OCI-LY7 (cell line): ENCODE results near the gene ST8SIA4. TPM values are rescaled to one million over a fixed set of nuclear protein-coding genes. Genes with fewer than 3 reads are reported as not detected.

Experiments
- BruUV-seq: library from RNA; stranded (reverse); fragments of 400-500 nt; replicated peaks from 2 replicates; lab custom pipeline; 2021; lab: Mats Ljungman, UMichigan
- CTCF ChIA-PET: fragments of 300-600 bp; sonication (Branson Sonifier 250); formaldehyde crosslinking; loops from one replicate; lab custom pipeline; 2022; ENCODE audit warnings: antibody characterized with exemption; ENCODE audit not compliant: unreplicated experiment; lab: Charles Lee
- POLR2A ChIA-PET: fragments of 300-600 bp; sonication (Branson Sonifier 250); formaldehyde crosslinking; loops from one replicate; lab custom pipeline; 2022; ENCODE audit warnings: antibody characterized with exemption; lab: Charles Lee
- DNase-seq: peaks from one replicate; pipeline ENCODE4 v3.0.0-alpha.2; 2015; ENCODE audit warnings: low spot score
- H2AFZ ChIP-seq: fragments of 200-600 bp; sonication (generic), shearing (Covaris generic); 2 replicates; pipeline ENCODE4 v1.6.1; 2014; ENCODE audit warnings: mild to moderate bottlenecking, antibody characterized with exemption, low read length, moderate library complexity
- H3K27ac ChIP-seq: fragments of 200-600 bp; sonication (generic); 2 replicates; pipeline ENCODE4 v1.5.1; 2014; ENCODE audit warnings: mixed run types, low read depth, mild to moderate bottlenecking, moderate library complexity, low read length, inconsistent platforms; ENCODE audit not compliant: poor library complexity, severe bottlenecking
- H3K36me3 ChIP-seq: fragments of 200-600 bp; sonication (generic); 2 replicates; pipeline ENCODE4 v1.6.1; 2014; ENCODE audit warnings: mild to moderate bottlenecking, antibody characterized with exemption, low read length, moderate library complexity, mixed read lengths; ENCODE audit not compliant: insufficient read depth
- H3K4me1 ChIP-seq: fragments of 200-600 bp; sonication (generic); 2 replicates; pipeline ENCODE4 v1.5.1; 2014; ENCODE audit warnings: mild to moderate bottlenecking, low read length; ENCODE audit not compliant: insufficient read depth, poor library complexity, severe bottlenecking
- H3K4me2 ChIP-seq: fragments of 200-600 bp; sonication (generic); 2 replicates; pipeline ENCODE4 v1.6.1; 2014; ENCODE audit warnings: mild to moderate bottlenecking, low read length
- H3K4me3 ChIP-seq: fragments of 200-600 bp; sonication (generic); 2 replicates; pipeline ENCODE4 v1.5.1; 2014; ENCODE audit warnings: mild to moderate bottlenecking, low read depth, low read length; ENCODE audit not compliant: poor library complexity, severe bottlenecking
- H3K79me2 ChIP-seq: fragments of 200-600 bp; sonication (generic); 2 replicates; pipeline ENCODE4 v1.6.1; 2016; ENCODE audit warnings: low read depth, mild to moderate bottlenecking, low read length, moderate library complexity, mixed read lengths; ENCODE audit not compliant: insufficient read depth
- H3K9me2 ChIP-seq: fragments of 200-600 bp; sonication (generic); 2 replicates; pipeline ENCODE4 v1.6.1; 2016; ENCODE audit warnings: mild to moderate bottlenecking, low read length, mixed read lengths; ENCODE audit not compliant: insufficient read depth
- H3K9me3 ChIP-seq: fragments of 200-600 bp; sonication (generic); 2 replicates; pipeline ENCODE4 v1.6.1; 2014; ENCODE audit warnings: mild to moderate bottlenecking, mixed run types, low read length, mixed read lengths
- H4K20me1 ChIP-seq: fragments of 200-600 bp; sonication (generic); 2 replicates; pipeline ENCODE4 v1.6.1; 2014; ENCODE audit warnings: mild to moderate bottlenecking, antibody characterized with exemption, low read length, moderate library complexity, mixed read lengths; ENCODE audit not compliant: insufficient read depth
- EZH2phosphoT487 ChIP-seq: fragments of 200-600 bp; sonication (generic); IDR thresholded peaks from 2 replicates; pipeline ENCODE4 v1.6.1; 2018; ENCODE audit warnings: low read depth, borderline replicate concordance, mild to moderate bottlenecking, mixed run types, antibody characterized with exemption, low read length, moderate library complexity, mixed read lengths
- intact Hi-C: fragments of 100-400 bp; cut with micrococcal nuclease; formaldehyde crosslinking; loops from one replicate; pipeline ENCODE4 v1.10.0; 2022; ENCODE audit not compliant: unreplicated experiment
- total RNA-seq, 2 experiments: library from RNA; depleted of rRNA in 1 of 2; stranded (reverse); fragments of >200 nt in 1 of 2; shearing (Covaris generic) in 1 of 2; gene quantifications; 2 replicates each; pipeline ENCODE4 v1.2.3, GENCODE V29; 2014 to 2022
- TF ChIP-seq, protein P1 (sequence below): fragments of 200-600 bp; sonication (generic); conservative IDR thresholded peaks from 2 replicates; pipeline ENCODE4 v1.5.1; 2014; ENCODE audit warnings: mild to moderate bottlenecking, antibody characterized with exemption, low read length, moderate library complexity, mixed read lengths

The ST8SIA4 gene
- total RNA-seq, 2 experiments from 2014 or later = 10.2 to 40.3 TPM

DNA sequence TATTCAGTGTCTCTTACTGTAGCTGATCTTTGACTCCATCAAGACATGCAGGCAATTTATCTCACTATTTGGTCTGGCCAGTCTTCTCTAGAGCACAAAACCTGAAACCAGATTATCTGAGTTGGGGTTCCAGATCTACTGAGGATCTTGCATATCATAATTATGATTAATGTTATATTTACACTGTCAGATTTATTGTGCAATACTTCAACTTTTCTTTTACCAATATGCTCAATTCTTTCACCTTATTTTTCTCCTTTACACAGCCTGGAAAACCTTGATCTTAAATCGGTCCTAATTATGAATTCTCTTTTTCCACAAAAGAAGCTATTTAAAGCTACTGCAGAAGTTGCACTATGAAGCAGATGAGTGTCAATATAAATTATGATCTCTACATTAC is 140.1 kb downstream of the ST8SIA4 start:
- intact Hi-C loops = no loop called here
- Histone ChIP-seq H3K27ac (no peak overlapping the region), H3K9me3 (no peaks in the 10 kb centered on the region), H3K4me2 (no peak overlapping the region), H3K4me1 (no peaks in the 10 kb centered on the region), H3K79me2 (no peaks in the 10 kb centered on the region), H3K36me3 (no peaks in the 10 kb centered on the region), H3K4me3 (no peak overlapping the region), H3K9me2 (no peaks in the 10 kb centered on the region), H4K20me1 (no peaks in the 10 kb centered on the region), H2AFZ (no peak overlapping the region)
- ChIA-PET POLR2A (interaction anchor here (0.6 to 2.1 kb wide), 5 partner anchors 11 to 213 kb away, joined by 3 to 7 read pairs (median 5); no protein-coding TSS in a partner anchor), CTCF (no interaction called here)
- TF ChIP-seq, protein P1, sequence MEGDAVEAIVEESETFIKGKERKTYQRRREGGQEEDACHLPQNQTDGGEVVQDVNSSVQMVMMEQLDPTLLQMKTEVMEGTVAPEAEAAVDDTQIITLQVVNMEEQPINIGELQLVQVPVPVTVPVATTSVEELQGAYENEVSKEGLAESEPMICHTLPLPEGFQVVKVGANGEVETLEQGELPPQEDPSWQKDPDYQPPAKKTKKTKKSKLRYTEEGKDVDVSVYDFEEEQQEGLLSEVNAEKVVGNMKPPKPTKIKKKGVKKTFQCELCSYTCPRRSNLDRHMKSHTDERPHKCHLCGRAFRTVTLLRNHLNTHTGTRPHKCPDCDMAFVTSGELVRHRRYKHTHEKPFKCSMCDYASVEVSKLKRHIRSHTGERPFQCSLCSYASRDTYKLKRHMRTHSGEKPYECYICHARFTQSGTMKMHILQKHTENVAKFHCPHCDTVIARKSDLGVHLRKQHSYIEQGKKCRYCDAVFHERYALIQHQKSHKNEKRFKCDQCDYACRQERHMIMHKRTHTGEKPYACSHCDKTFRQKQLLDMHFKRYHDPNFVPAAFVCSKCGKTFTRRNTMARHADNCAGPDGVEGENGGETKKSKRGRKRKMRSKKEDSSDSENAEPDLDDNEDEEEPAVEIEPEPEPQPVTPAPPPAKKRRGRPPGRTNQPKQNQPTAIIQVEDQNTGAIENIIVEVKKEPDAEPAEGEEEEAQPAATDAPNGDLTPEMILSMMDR = no peak
- TF ChIP-seq EZH2phosphoT487 = no peak
- DNase-seq = no peak
- no TSS peak for BruUV-seq

DNA sequence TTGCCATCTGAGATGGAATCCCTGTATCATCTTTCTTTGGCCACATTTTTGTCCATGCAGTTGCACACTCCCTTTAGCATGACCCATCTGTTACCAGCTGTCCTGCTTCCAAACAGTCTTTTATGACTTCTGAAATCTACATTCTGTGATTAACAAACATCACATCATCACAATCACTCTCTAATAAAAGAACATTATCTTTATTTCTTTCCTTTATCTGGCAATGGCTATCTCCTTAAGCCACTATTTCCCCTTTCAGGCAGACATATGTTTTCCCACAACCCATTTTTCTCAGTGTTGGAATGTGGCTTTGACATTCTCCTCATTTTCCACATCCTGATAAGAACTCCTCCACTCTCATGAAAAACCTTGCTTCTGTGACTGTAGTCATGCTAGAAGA is 141.0 kb downstream of the ST8SIA4 start:
- no TSS peak for BruUV-seq
- ChIA-PET POLR2A (no interaction called here), CTCF (no interaction called here)
- no peak overlapping the region for H2AFZ ChIP-seq
- no peak overlapping the region for H3K4me3 ChIP-seq
- TF ChIP-seq, protein P1 = no peak
- no peak for TF ChIP-seq EZH2phosphoT487
- DNase-seq = no peak
- no peak overlapping the region for H3K4me2 ChIP-seq
- H3K27ac ChIP-seq = no peak overlapping the region
- H3K9me2 ChIP-seq = no peaks in the 10 kb centered on the region
- H3K4me1 ChIP-seq = no peaks in the 10 kb centered on the region
- no peaks in the 10 kb centered on the region for H3K36me3 ChIP-seq
- no peaks in the 10 kb centered on the region for H3K9me3 ChIP-seq
- no peaks in the 10 kb centered on the region for H4K20me1 ChIP-seq
- intact Hi-C loops = no loop called here
- no peaks in the 10 kb centered on the region for H3K79me2 ChIP-seq

DNA sequence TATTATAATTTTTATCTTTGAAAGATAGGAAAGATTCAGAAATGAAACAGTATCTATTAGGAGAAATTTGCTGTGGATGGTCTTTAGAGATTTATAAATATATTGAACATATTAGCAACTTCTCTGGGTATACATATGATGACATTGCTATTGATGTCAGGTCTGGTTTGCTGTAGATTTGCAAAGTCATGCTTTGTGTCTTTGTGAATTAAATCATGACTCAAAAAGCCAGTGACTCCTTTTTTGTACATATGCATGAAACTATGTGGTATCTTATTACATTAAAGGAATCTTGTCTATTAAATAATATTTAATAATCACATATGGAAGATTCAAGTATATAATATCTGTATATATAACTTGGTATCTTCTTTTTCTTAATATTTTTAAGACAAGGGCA is 141.9 kb downstream of the ST8SIA4 start:
- TF ChIP-seq, protein P1 = no peak
- no peak for TF ChIP-seq EZH2phosphoT487
- H3K79me2 ChIP-seq = no peaks in the 10 kb centered on the region
- no peak for DNase-seq
- ChIA-PET POLR2A (interaction anchor here (0.5 to 2.2 kb wide), 3 partner anchors 11 to 190 kb away, joined by 3 to 8 read pairs (median 4); no protein-coding TSS in a partner anchor), CTCF (no interaction called here)
- H2AFZ ChIP-seq = no peak overlapping the region
- no peaks in the 10 kb centered on the region for H3K9me2 ChIP-seq
- no TSS peak for BruUV-seq
- H3K27ac ChIP-seq = no peak overlapping the region
- no peaks in the 10 kb centered on the region for H3K36me3 ChIP-seq
- no peaks in the 10 kb centered on the region for H4K20me1 ChIP-seq
- H3K4me2 ChIP-seq = no peak overlapping the region
- H3K4me1 ChIP-seq = no peaks in the 10 kb centered on the region
- no peaks in the 10 kb centered on the region for H3K9me3 ChIP-seq
- intact Hi-C loops = no loop called here
- H3K4me3 ChIP-seq = no peak overlapping the region
